HG03159 (cell line): ENCODE measurements around the gene NCAPH2.
A peak's percentile ranks its signal among the peaks of the same experiment; 100 is the strongest.
"Not testable (repeated sequence)": the region's sequence is repeated elsewhere in the genome, so short reads cannot be mapped to it uniquely, and the experiment has no call there.

Experiments
- ATAC-seq: cut with Tn5 transposase; IDR thresholded peaks from one replicate; pipeline ENCODE4 v1.9.1; 2021; ENCODE audit warnings: mild to moderate bottlenecking, moderate library complexity; ENCODE audit not compliant: unreplicated experiment

Gene NCAPH2

DNA sequence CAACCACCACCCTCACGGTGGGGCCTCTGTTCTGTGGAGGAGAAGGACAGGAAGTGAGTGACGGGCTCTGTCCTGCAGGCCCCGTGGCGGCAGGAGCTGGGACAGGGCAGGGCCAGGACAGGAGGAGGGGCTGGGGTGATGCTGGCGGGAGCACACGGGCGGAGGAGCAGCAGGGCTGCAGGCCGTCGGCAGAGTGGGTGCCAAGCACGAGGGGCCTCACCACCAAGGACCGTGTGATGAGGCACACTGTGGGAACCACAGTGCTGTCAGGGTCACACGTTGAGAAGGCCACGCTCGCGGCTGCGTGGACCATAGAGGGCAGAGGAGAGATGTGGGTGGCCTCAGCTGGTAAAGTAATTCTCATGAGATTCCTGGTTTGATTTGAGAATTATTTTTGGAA lies 8.9 kb downstream of the NCAPH2 start:
- no peak for ATAC-seq

DNA sequence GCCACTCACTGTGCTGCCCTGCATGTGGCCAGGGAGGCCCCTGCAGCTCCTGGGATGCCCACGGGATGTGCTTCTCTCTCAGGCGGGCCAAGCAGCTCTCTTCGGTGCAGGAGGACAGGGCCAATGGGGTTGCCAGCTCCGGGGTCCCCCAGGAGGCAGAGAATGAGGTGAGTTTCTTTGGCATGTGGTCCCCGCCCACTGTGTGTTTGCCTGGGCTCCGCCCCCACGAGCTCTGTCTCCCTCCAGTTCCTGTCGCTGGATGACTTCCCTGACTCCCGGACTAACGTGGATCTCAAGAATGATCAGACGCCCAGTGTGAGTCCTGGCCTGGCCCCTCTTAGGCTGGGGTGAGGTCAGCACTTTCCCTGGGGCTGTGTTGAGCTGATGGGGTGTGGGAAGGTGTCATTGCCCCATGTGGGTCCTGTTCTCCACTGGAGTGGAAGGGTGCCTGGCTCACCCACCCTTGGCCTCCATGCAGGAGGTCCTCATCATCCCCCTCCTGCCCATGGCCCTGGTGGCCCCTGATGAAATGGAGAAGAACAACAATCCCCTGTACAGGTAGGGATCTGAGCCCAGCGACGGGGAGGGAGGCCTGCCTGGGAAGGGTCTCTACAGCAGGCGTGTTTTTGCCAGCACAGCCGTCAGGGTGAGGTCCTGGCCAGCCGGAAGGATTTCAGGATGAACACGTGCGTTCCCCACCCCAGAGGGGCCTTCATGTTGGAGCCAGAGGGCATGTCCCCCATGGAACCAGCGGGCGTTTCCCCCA lies 9.7 kb downstream of the NCAPH2 start:
- no peak for ATAC-seq

DNA sequence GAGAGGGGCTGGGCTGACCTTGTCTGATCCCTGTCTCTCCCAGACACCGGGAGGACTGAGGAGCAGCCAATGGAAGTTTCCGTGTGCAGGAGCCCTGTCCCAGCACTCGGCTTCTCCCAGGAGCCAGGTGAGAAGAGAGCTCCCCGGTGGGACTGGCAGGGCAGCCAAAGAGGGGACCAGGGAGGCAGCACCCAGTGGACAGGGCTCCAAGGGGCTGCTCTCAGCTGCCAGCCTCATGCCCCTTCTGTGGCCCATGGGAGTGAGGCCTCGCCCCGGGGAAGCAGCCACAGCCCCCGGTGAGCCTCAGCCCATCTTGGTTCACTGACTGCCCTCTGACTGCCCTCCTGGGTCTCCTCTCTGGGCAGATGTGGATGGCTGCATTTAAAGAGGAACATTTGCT lies 10.6 kb downstream of the NCAPH2 start:
- ATAC-seq: no peak

DNA sequence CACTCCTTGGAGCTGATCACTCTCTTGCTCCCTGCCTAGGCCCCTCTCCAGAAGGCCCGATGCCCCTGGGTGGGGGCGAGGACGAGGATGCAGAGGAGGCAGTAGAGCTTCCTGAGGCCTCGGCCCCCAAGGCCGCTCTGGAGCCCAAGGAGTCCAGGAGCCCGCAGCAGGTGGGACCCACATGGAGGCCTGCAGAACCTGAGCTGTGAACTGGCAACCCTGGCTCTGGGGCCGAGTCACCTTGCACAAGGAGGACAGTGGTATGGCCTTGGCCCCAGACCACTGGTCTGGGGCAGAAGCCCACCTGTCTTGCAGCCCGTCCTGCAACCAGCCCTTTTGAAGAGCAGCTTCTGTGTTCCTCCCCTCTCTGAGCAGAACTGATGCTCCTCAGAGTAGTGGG lies 11.1 kb downstream of the NCAPH2 start:
- no peak for ATAC-seq

DNA sequence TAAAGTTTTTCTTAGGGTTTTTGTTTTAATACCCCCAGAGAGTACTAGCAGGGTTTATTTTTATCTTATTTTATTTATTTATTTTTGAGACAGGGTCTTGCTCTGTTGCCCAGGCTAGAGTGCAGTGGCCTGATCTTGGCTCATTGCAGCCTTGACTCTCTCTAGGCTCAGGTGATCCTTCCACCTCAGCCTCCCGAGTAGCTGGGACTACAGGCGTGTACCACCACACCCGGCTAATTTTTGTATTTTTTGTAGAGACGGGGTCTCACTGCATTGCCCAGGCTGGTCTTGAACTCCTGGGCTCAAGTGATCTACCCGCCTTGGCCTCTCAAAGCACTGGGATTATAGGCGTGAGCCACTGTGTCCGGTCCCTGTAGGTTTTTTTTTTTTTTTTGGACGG lies 12.2 kb downstream of the NCAPH2 start:
- ATAC-seq: not testable (repeated sequence)

DNA sequence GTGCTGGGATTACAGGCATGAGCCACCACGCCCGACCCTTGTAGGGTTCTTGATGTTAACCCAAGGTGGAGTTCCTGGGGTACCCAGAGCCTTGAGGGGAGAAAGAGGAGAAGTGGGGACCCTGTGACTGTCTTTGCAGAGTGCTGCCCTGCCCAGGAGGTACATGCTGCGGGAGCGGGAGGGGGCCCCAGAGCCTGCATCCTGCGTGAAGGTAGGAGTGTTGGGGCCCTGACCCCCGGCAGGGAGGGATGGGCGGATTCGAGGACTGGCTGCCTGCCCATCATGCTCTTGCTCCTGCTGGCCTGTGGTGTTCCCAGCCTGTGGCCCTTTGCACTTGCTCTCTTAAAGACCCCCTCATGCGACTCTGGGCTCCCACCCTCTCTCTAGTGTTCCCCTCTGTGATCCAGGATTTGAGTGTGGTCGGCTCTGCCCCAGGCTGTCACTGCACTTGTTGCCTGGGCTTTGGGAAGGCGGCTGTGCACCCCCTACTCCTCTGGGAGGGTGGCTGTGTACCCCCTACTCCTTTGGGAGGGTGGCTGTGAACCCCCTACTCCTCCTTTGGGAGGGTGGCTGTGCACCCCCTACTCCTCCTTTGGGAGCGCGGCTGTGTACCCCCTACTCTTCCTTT lies 12.9 kb downstream of the NCAPH2 start:
- ATAC-seq: no peak

DNA sequence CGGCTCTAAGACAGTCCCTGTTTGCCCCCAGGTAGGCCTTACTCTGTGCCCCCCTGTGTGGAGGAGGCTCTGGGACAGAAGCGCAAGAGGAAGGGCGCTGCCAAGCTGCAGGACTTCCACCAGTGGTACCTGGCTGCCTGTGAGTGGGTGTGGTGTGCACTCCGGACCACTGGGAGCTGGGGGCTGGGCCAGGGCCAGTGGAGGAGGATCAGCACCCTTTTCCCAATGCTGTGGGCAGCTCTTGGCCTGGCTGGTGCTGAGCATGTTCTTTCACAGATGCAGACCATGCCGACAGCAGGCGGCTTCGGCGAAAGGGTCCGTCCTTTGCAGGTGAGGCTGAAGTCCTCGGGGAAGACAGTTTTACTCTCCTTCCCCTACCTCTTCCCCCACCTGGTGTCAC lies 13.7 kb downstream of the NCAPH2 start:
- ATAC-seq: no peak

DNA sequence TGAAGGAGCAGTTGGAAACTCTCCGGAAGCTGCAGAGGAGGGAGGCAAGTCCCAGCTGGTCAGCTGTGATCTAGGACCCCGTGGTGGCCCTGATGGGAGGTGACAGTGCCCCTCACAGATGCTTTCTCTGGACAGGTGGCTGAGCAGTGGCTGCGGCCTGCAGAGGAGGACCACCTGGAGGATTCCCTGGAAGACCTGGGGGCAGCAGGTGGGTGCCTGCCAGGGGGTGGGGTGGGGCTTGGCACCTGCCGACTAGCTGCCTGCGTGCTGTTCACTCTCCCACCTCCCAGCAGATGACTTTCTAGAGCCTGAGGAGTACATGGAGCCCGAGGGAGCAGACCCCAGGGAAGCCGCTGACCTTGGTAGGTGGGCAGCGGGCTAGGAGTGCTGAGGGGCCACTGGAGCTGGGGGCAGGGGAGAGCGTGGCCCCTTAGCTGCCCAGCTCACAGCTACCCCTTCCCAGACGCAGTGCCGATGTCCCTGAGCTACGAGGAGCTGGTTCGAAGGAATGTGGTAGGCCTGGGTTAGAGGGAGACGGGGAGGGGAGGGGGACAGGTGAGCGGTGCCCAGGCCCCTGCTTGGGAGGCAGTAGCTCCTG lies 14.3 kb downstream of the NCAPH2 start:
- no peak for ATAC-seq

DNA sequence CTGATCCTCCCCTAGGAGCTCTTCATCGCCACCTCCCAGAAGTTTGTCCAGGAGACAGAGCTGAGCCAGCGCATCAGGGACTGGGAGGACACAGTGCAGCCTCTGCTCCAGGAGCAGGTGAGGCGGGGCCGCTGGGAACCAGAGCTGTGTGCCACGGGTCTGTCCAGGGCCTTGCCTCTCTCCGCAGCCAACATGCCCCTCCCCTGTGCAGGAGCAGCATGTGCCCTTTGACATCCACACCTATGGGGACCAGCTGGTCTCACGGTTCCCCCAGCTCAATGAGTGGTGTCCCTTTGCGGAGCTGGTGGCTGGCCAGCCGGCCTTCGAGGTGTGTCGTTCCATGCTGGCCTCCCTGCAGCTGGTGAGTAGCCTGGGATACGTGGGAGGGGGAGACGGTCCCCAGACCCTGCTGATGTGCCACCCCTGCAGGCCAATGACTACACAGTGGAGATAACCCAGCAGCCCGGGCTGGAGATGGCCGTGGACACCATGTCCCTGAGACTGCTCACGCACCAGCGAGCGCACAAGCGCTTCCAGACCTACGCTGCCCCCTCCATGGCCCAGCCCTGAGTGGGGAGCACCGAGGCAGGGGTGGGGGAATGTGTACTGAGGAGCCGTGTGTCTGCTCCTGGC lies 14.9 kb downstream of the NCAPH2 start:
- ATAC-seq: no peak

DNA sequence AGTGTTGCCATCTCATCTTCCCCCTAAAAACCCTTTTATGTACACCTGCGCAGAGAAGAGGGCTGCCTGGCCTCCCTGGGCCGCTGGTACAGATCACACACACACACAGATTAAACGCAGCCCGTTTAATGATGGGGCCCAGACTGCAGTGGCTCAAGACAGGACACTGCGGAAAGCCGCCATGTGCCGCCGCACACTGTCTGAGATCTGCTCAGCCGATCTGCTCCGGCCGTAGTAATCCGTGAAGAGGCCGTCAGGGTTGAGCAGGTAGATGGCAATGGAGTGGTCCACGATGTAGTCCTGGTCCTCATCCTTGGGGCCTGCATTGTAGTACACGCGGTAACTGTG lies 15.4 kb downstream of the NCAPH2 start:
- ATAC-seq: no peak

DNA sequence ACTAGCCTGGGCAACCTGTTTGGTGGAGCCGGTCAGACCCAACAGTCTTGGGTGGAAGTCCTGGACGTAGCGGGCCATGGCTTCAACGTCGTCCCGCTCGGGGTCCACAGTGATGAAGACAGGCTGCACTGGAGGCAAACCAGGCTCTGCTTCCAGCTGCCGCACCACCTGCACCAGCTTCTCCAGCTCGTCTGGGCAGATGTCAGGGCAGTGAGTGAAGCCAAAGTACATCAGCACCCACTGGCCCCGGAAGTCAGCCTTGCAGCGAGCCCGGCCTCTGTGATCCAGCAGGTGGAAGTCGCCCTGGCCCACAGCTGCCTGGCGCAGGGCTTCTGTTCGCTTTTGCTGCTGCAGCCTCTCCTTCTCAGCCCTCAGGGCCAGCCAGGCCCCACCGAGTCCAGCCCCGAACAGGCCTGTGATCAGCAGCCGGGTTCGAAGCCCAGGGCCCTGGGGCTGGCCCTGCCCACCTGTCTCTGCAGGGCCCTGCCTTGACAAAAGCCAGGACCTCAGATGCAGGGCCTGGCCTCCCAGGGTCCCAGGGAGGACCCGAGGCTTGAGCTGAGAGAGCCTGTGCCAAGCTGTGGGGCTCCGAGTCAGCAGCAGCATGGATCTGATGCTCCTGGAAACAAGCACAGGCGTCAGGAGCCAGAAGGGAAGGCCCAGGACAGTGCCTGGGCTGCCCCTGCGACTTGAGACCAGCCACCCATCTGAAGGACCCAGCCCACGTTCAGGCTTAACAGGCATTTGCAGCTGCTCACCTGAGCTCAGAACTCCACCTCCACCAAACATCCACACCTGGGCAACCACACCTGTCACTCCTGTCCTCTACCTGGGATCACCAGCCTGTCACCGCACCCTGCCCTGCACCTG lies 16.0 kb downstream of the NCAPH2 start:
- no peak for ATAC-seq

DNA sequence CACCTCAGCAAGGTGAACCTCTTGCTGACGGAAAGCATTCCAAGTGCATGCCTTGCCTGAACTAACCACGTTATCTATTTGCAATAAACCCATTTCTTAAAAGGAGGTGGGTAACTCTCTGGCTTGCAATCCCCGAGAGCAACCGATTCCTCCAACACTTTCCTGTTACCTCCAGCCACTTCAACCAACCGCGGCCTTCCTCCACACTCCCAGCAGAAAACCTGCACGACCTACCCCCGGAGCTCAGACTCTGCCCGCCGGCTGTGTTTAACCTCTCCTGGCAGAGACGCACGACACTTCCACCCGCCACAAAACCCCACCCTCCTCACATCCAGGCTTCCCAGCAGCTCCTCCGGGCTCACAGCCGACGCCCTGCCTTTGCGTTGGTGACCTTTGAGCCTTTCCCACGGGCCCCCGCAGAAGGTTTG lies 16.7 kb downstream of the NCAPH2 start:
- no peak for ATAC-seq

DNA sequence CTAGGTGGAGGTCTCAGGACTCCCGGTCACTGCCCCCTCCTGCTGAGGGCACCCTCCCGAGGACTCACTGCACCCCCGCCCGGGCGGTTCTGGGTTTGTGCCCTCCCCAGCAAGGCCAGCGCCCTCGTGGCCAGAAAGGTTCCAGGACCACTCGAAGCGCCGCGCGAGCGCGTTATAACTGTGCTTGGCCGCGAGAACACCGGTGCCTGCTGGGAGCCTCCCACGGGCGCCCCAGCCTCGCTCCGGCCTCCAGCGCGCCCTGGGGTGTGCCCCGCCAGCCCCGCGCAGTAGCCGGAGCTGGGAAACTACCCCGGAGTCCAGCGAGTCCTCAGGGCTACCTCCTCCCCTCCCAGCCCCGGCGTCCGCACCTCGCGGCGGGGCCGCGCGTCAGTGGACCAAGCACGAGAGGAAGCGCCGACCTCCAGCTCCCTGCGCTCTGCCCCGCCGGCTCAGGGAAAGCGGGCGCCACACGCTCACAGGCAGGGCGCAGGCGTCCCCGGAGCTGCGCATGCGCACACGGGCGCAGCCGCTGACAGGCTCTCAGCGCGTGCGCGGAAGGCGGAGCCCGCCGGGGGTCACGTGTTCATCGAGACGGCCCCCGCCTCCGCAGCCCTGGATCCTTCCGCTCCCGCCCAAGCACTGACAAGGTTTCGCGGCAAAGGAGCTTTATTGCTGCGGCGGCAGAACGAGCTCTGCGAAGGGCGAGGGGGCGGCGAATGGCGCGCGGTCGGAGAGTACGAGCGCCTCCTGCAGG lies 17.3 kb downstream of the NCAPH2 start, which contains the start of gene SCO2:
Gene SCO2 (minus strand): TSS at position 495 of the 754 bp plus-strand sequence. CDS start 1,187 bp downstream, outside the sequence.
- peak; percentile 42 for ATAC-seq

DNA sequence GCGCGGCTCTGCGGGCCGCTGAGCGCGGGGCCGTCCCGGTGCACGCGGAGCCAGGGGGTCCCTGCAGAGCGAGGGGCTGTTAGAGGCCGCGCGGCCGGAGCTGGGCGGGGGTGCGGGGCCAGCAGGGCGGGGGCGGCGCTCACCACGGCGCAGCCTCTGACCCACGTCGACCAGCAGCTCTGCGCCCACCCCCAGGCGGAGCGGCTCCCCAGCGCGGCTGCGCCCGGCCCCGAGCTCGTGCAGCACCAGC lies 17.8 kb downstream of the NCAPH2 start:
- no peak for ATAC-seq

DNA sequence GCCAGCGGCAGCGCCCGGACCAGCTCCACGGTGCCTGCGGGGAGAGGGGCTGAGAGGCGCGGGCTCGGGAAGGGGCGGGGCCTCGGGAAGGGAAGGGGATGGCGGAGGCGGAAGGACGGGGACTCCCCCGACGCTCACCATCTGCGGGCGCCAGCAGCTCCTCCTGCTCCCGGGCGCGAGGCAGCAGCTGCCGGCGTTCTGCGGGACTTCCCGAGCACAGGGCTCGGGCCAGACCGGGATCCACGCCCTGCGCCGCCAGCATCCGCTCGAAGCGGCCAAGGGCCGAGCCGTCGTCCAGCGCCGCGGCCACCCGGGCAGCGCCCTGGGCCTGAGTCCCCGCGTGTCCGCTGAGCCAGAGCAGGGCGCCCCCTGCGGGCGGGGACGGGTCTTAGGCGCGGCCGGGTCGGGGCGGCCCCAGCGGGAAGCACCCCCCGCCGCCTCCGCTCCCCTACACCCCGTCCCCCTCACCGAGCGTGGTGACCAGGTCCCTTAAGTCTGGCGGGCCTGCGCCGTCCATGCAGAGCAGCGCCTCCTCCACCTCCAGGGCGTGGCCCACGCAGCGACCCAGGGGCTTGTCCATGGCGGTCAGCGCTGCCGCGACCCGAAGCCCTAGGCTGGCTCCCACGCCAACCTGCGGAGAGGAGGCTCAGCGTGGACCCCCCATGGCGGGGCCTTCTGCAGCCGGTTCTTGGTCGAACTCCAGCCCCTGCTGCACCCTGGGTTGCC lies 18.2 kb downstream of the NCAPH2 start:
- peak; percentile 26 for ATAC-seq

DNA sequence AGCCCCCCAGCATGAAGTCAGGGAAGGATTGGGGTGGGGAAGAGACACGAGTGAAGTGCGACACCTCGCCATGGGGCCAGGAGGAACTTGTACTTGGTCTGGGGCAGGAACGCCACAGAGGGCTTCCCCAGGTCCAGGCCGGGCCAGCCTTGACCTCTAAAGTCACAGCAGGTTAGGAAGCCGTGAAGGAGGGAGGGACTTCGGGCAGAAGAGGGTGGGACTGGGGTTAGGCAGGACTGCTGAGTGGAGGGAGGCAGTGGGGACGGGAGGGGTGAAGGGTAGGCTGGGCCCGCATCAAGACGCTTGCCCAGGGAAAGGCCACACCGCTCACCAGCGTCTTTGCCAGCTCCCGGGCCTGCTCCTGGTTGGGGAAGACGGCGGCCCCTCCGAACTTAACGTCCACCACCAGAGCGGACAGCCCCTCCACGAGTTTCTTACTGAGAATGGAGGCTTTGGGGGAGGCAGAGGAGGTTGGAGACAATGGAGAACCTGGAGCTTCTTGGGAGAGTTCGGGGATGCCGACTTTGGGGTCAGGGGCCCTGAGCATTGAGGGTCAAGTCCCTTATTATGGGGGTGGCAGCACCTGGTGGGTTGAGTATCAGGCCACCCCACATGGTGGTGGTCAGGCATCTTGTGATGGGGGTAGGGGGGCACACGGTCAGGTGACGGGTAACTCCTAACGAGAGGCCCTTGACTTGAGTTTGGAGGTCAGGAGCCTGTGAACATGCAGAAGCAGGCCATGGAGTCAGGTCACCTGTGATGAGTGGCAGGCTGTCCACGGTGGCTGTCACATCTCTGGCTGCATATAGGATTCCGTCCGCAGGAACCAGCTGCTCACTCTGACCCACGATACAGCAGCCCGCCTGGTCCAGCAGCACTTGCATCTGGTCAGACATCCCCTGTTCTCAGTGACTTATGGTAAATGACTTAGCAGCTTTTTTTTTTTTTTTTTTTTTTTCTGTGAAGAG lies 19.1 kb downstream of the NCAPH2 start:
- no peak for ATAC-seq

DNA sequence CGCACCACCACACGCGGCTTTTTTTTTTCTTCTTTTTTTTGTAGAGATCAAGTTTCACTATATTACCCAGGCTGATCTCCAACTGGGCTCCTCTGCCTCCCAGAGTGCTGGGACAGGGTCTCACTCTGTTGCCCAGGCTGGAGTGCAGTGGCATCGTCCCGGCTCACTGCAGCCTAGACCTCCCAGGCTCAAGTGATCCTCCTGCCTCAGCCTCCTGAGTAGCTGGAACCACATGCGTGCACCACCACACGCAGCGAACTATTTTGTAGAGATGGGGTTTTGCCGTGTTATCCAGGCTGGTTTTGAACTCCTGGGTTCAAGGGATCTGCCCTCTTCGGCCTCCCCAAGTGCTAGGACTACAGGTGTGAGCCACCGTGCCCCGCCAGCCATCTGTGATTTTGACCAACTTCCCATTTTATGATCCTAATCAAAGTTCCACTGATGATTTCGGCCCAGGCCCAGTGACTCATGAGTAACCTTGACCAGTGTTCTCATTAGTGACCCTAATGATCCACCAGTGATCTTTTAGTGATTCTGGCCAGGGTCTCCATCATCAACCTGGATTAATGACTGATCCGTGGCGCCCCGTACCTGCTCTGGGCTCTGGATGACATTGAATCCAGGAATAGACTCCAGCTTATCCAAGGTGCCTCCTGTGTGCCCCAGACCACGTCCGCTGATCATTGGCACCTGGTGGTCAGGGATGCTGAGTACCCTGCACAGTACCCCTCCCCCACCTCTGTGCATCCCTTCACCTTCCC lies 20.1 kb downstream of the NCAPH2 start:
- ATAC-seq: no peak
